ENCODE measurements around the gene C11orf91. TPM values are rescaled to one million over a fixed set of nuclear protein-coding genes. Genes with fewer than 3 reads are reported as not detected.
A peak's percentile ranks its signal among the peaks of the same experiment; 100 is the strongest.

The C11orf91 gene
- total and polyA plus RNA-seq, 2 of the 8 experiments (the other 6 are each of a cell fraction or from before 2014, with no cell fraction given) = not detected

GRCh38 chr11:33652431-33652830, 48.2 kb downstream of the C11orf91 start:
- TF ChIP-seq TEAD4 (IDR thresholded peaks at IDR 0.05; ENCODE audit: low read depth, low read length) (no peak), SRF (IDR thresholded peaks at IDR 0.05; ENCODE audit: low read depth, low read length) (no peak), HDAC2 (IDR thresholded peaks at IDR 0.05; ENCODE audit: borderline replicate concordance in 1 of 2, low read depth in 2 of 2, low read length in 2 of 2) (no peak), CTBP2 (IDR thresholded peaks at IDR 0.05; ENCODE audit: borderline replicate concordance, insufficient read depth, insufficient read length, low read length) (no peak), SP1 (IDR thresholded peaks at IDR 0.05; ENCODE audit: low read depth, low read length) (no peak), CHD2 (IDR thresholded peaks at IDR 0.05; ENCODE audit: low read length) (no peak), BCL11A (IDR thresholded peaks at IDR 0.05; ENCODE audit: low read depth in 2 of 2, low read length in 2 of 2) (no peak), SP2 (IDR thresholded peaks at IDR 0.05; ENCODE audit: low read length) (no peak), E2F6 (IDR thresholded peaks at IDR 0.05) (no peak), NANOG (IDR thresholded peaks at IDR 0.05; ENCODE audit: insufficient read depth, low read depth, low read length, poor library complexity, severe bottlenecking) (no peak), BRCA1 (IDR thresholded peaks at IDR 0.05; ENCODE audit: low read depth, low read length) (no peak), TCF12 (IDR thresholded peaks at IDR 0.05; ENCODE audit: low read depth, low read length) (no peak), ZNF274 (IDR thresholded peaks at IDR 0.05; ENCODE audit: borderline replicate concordance, extremely low read depth, low read length) (no peak)
- H3K27ac ChIP-seq (ENCODE audit: low read depth, low read length) = no peak overlapping the region
- no peak overlapping the region; a peak in 1 of 7 replicates for H3K9ac ChIP-seq (replicated peaks in 1 of 4; ENCODE audit: extremely low read depth in 1 of 4, low read depth in 3 of 4, low read length in 3 of 4)
- FAIRE-seq (no peak), DNase-seq (ENCODE audit: low read depth in 1 of 2, low spot score in 2 of 2) (no peak)
- H2BK20ac ChIP-seq (ENCODE audit: low read length) = no peak overlapping the region
- H3K79me1 ChIP-seq (ENCODE audit: low read depth, low read length) = no peaks in the 10 kb centered on the region
- 86% methylated on average over 1 of the region's 1 CpG; no CpG with 5 or more reads in 1 of the 2 experiments for WGBS, 2 experiments (ENCODE audit: extremely low coverage in 1 of 2, insufficient coverage in 1 of 2, insufficient read length in 1 of 2, insufficient replicate concordance in 2 of 2, low coverage in 1 of 2, low lambda C conversion rate in 2 of 2, missing lambda C conversion rate in 1 of 2)
- ChIA-PET CTCF (ENCODE audit: partially characterized antibody) (interaction anchor here (1.0 kb wide), 1 partner anchor 112 kb away, joined by 3 read pairs; no protein-coding TSS in a partner anchor), POLR2A (ENCODE audit: partially characterized antibody) (interaction anchor here (0.8 kb wide), 1 partner anchor 208 kb away, joined by 3 read pairs; no protein-coding TSS in a partner anchor)
- no peak overlapping the region for H4K91ac ChIP-seq (replicated peaks; ENCODE audit: insufficient read length, low read length)
- H3K4me3 ChIP-seq (ENCODE audit: extremely low read depth in 1 of 4, insufficient read depth in 2 of 4, low read depth in 3 of 4, low read length in 4 of 4) = no peak overlapping the region
- no peaks in the 10 kb centered on the region for H3K4me1 ChIP-seq (replicated peaks in 1 of 4; ENCODE audit: control insufficient read depth in 3 of 4, insufficient read depth in 4 of 4, low read length in 3 of 4)
- H3K9me3 ChIP-seq (ENCODE audit: insufficient read depth in 2 of 2, low read depth in 1 of 2, low read length in 1 of 2) = no peaks in the 10 kb centered on the region
- no peak overlapping the region for H3K23ac ChIP-seq (ENCODE audit: insufficient read length)
- H4K5ac ChIP-seq (ENCODE audit: insufficient read length, low read depth, low read length) = no peak overlapping the region
- no peak overlapping the region for H4K8ac ChIP-seq (ENCODE audit: extremely low read depth, insufficient read depth, low read length)
- H3K56ac ChIP-seq (replicated peaks; ENCODE audit: insufficient read length, low read depth, low read length) = no peak overlapping the region
- no peak overlapping the region for H2BK15ac ChIP-seq (ENCODE audit: low read length)
- H3K27me3 ChIP-seq (replicated peaks in 1 of 4; ENCODE audit: control insufficient read depth in 3 of 4, extremely low read depth in 1 of 4, insufficient read depth in 3 of 4, low read length in 3 of 4) = no peaks in the 10 kb centered on the region
- H3K4ac ChIP-seq (replicated peaks; ENCODE audit: insufficient read length, low read depth, low read length) = no peak overlapping the region
- no peak overlapping the region for H2BK5ac ChIP-seq (ENCODE audit: low read depth, low read length)
- H3K79me2 ChIP-seq (ENCODE audit: control insufficient read depth in 1 of 2, insufficient read depth in 2 of 2, low read length in 2 of 2) = no peaks in the 10 kb centered on the region
- no peaks in the 10 kb centered on the region for H4K20me1 ChIP-seq (replicated peaks in 1 of 2; ENCODE audit: control insufficient read depth in 1 of 2, insufficient read depth in 2 of 2, low read length in 2 of 2)
- no peak overlapping the region for H2BK12ac ChIP-seq (ENCODE audit: low read depth, low read length)
- no peaks in the 10 kb centered on the region for H3K23me2 ChIP-seq (ENCODE audit: low read depth, low read length)
- H3K4me2 ChIP-seq (ENCODE audit: insufficient read depth in 1 of 2, low read depth in 2 of 2, low read length in 2 of 2) = no peak overlapping the region
- H3K18ac ChIP-seq (ENCODE audit: extremely low read depth, low read length) = no peak overlapping the region
- no peak overlapping the region for H3K14ac ChIP-seq (ENCODE audit: insufficient read length)
- no peak overlapping the region for H2AK5ac ChIP-seq (ENCODE audit: low read depth, low read length)
- no peaks in the 10 kb centered on the region; a peak in 1 of 8 replicates for H3K36me3 ChIP-seq (ENCODE audit: control insufficient read depth in 2 of 4, insufficient read depth in 4 of 4, low read length in 3 of 4)
- no peak overlapping the region for H2BK120ac ChIP-seq (replicated peaks; ENCODE audit: low read depth, low read length)
- 0 out of 2 replicates have a peak overlapping the region, but pooled peaks have one; percentile 67 for H2AFZ ChIP-seq (ENCODE audit: low read length)

Measured in H1 (cell line).